H9 (cell line): ENCODE results near the gene ANGPTL4. TPM values are rescaled to one million over a fixed set of nuclear protein-coding genes. Genes with fewer than 3 reads are reported as not detected.

Experiments
- DNase-seq: peaks from one replicate; pipeline ENCODE4 v3.0.0-alpha.2; 2017
- H2AFZ ChIP-seq: one replicate; pipeline ENCODE4 v1.6.1; 2013; ENCODE audit warnings: mild to moderate bottlenecking, low read length, control low read depth, moderate library complexity
- H2AK5ac ChIP-seq: 2 replicates; pipeline ENCODE4 v1.6.1; 2013; ENCODE audit warnings: low read length, control low read depth, mixed read lengths; ENCODE audit not compliant: insufficient read length
- H2BK120ac ChIP-seq: one replicate; pipeline ENCODE4 v1.6.1; 2013; ENCODE audit warnings: low read depth, mild to moderate bottlenecking, low read length, control low read depth, inconsistent platforms; ENCODE audit not compliant: poor library complexity, severe bottlenecking
- H2BK12ac ChIP-seq: 2 replicates; pipeline ENCODE4 v1.6.1; 2013; ENCODE audit warnings: low read length, control low read depth, mixed read lengths, low read depth; ENCODE audit not compliant: insufficient read length
- H2BK15ac ChIP-seq: 2 replicates; pipeline ENCODE4 v1.6.1; 2013; ENCODE audit warnings: low read depth, low read length, control low read depth
- H2BK20ac ChIP-seq: one replicate; pipeline ENCODE4 v1.6.1; 2013; ENCODE audit warnings: low read depth, mild to moderate bottlenecking, low read length, control low read depth, inconsistent platforms; ENCODE audit not compliant: poor library complexity, severe bottlenecking
- H2BK5ac ChIP-seq: 2 replicates; pipeline ENCODE4 v1.6.1; 2013; ENCODE audit warnings: low read length, control low read depth, mixed read lengths; ENCODE audit not compliant: insufficient read length
- H3K14ac ChIP-seq: 2 replicates; pipeline ENCODE4 v1.6.1; 2013; ENCODE audit warnings: low read length, control low read depth; ENCODE audit not compliant: insufficient read depth
- H3K18ac ChIP-seq: 2 replicates; pipeline ENCODE4 v1.6.1; 2013; ENCODE audit warnings: low read depth, mild to moderate bottlenecking, mixed read lengths, low read length, control low read depth; ENCODE audit not compliant: insufficient read length
- H3K23ac ChIP-seq: 2 replicates; pipeline ENCODE4 v1.6.1; 2013; ENCODE audit warnings: low read length, control low read depth, mixed read lengths, low read depth; ENCODE audit not compliant: insufficient read length
- H3K23me2 ChIP-seq: 2 replicates; pipeline ENCODE4 v1.6.1; 2013; ENCODE audit warnings: low read depth, mild to moderate bottlenecking, mixed read lengths, low read length, control low read depth; ENCODE audit not compliant: insufficient read length, poor library complexity, severe bottlenecking
- H3K27ac ChIP-seq: 2 replicates; pipeline ENCODE4 v1.5.1; 2013; ENCODE audit warnings: low read length, control low read depth, mixed read lengths, low read depth; ENCODE audit not compliant: insufficient read length
- H3K27me3 ChIP-seq: 2 replicates; pipeline ENCODE4 v1.6.1; 2013; ENCODE audit warnings: low read length, control low read depth, inconsistent platforms; ENCODE audit not compliant: insufficient read depth
- H3K4ac ChIP-seq: 2 replicates; pipeline ENCODE4 v1.6.1; 2013; ENCODE audit warnings: low read depth, mild to moderate bottlenecking, control low read depth, inconsistent platforms, low read length, moderate library complexity
- H3K4me1 ChIP-seq: 2 replicates; pipeline ENCODE4 v1.6.1; 2013; ENCODE audit warnings: low read length, control low read depth, inconsistent platforms; ENCODE audit not compliant: insufficient read depth
- H3K4me2 ChIP-seq: 2 replicates; pipeline ENCODE4 v1.6.1; 2013; ENCODE audit warnings: low read length, control low read depth, mixed read lengths; ENCODE audit not compliant: insufficient read length, insufficient read depth
- H3K56ac ChIP-seq: 2 replicates; pipeline ENCODE4 v1.6.1; 2013; ENCODE audit warnings: low read depth, mild to moderate bottlenecking, mixed read lengths, low read length, control low read depth; ENCODE audit not compliant: insufficient read length
- H3K79me1 ChIP-seq: 2 replicates; pipeline ENCODE4 v1.6.1; 2013; ENCODE audit warnings: low read depth, mild to moderate bottlenecking, moderate library complexity, low read length, control low read depth, inconsistent platforms; ENCODE audit not compliant: insufficient read depth, poor library complexity, severe bottlenecking
- H3K79me2 ChIP-seq: 2 replicates; pipeline ENCODE4 v1.6.1; 2013; ENCODE audit warnings: low read length, control low read depth, inconsistent platforms; ENCODE audit not compliant: insufficient read depth
- H3K9ac ChIP-seq: 2 replicates; pipeline ENCODE4 v1.6.1; 2013; ENCODE audit warnings: low read length, control low read depth, mixed read lengths; ENCODE audit not compliant: insufficient read length; ENCODE audit errors: extremely low read depth
- H3K9me3 ChIP-seq: one replicate; pipeline ENCODE4 v1.6.1; 2013; ENCODE audit warnings: low read depth, low read length, inconsistent platforms; ENCODE audit not compliant: control insufficient read depth
- H3T11ph ChIP-seq: one replicate; pipeline ENCODE4 v1.6.1; 2013; ENCODE audit warnings: mild to moderate bottlenecking, low read length, control low read depth, inconsistent platforms
- H4K20me1 ChIP-seq: one replicate; pipeline ENCODE4 v1.6.1; 2013; ENCODE audit not compliant: control insufficient read depth, insufficient read length, insufficient read depth
- H4K5ac ChIP-seq: 2 replicates; pipeline ENCODE4 v1.6.1; 2013; ENCODE audit warnings: low read depth, mild to moderate bottlenecking, mixed read lengths, low read length, control low read depth; ENCODE audit not compliant: insufficient read length
- H4K8ac ChIP-seq: replicated peaks from 2 replicates; pipeline ENCODE4 v1.6.1; 2013; ENCODE audit warnings: low read length, control low read depth, mixed read lengths, low read depth; ENCODE audit not compliant: insufficient read length
- H4K91ac ChIP-seq: 2 replicates; pipeline ENCODE4 v1.6.1; 2013; ENCODE audit warnings: low read depth, mild to moderate bottlenecking, moderate library complexity, mixed read lengths, low read length, control low read depth; ENCODE audit not compliant: insufficient read length
- H3K27ac Mint-ChIP-seq, 3 experiments: 2 replicates in 2 of 3; 3 replicates in 1 of 3; pipeline ENCODE4 v1.8.0; 2020 to 2021; ENCODE audit warnings: mixed read lengths in 3 of 3, mild to moderate bottlenecking in 1 of 3, moderate library complexity in 1 of 3
- H3K27me3 Mint-ChIP-seq: 2 replicates; pipeline ENCODE4 v1.8.0; 2021; ENCODE audit warnings: low read depth, mild to moderate bottlenecking, moderate library complexity, mixed read lengths
- H3K36me3 Mint-ChIP-seq, 3 experiments: 2 replicates in 2 of 3; 3 replicates in 1 of 3; pipeline ENCODE4 v1.8.0; 2020 to 2021; ENCODE audit warnings: low read depth in 3 of 3, mixed read lengths in 3 of 3; ENCODE audit not compliant: insufficient read depth in 1 of 3
- H3K4me1 Mint-ChIP-seq, 2 experiments: 2 replicates each; pipeline ENCODE4 v1.8.0; 2020; ENCODE audit warnings: mixed read lengths in 2 of 2
- H3K4me3 Mint-ChIP-seq, 2 experiments: 2 replicates in 1 of 2; 3 replicates in 1 of 2; pipeline ENCODE4 v1.8.0; 2020 to 2021; ENCODE audit warnings: mild to moderate bottlenecking in 2 of 2, mixed read lengths in 2 of 2, moderate library complexity in 1 of 2
- H3K9me3 Mint-ChIP-seq, 2 experiments: 2 replicates in 1 of 2; 3 replicates in 1 of 2; pipeline ENCODE4 v1.8.0; 2020; ENCODE audit warnings: mild to moderate bottlenecking in 2 of 2, mixed read lengths in 2 of 2, moderate library complexity in 1 of 2
- CTCF ChIP-seq: fragments of 200-600 bp; sonication (generic); conservative IDR thresholded peaks from 3 replicates; pipeline ENCODE4 v1.8.0; 2021; ENCODE audit warnings: antibody characterized with exemption, mild to moderate bottlenecking
- WGBS: extraction: QIAGEN DNeasy Blood & Tissue Kit; methylation state at CpG from one replicate; pipeline ENCODE4 v1.1.7; 2013; ENCODE audit warnings: missing lambda C conversion rate, low lambda C conversion rate, mixed read lengths; ENCODE audit not compliant: insufficient read length; ENCODE audit errors: extremely low coverage; 5-methylcytosine and 5-hydroxymethylcytosine counted together
- total RNA-seq: library from RNA; stranded (reverse); gene quantifications from 2 replicates; pipeline ENCODE4 v1.2.1, GENCODE V29; 2021

Gene ANGPTL4
- total RNA-seq, 1 experiment from 2014 or later: 1.9 TPM

DNA sequence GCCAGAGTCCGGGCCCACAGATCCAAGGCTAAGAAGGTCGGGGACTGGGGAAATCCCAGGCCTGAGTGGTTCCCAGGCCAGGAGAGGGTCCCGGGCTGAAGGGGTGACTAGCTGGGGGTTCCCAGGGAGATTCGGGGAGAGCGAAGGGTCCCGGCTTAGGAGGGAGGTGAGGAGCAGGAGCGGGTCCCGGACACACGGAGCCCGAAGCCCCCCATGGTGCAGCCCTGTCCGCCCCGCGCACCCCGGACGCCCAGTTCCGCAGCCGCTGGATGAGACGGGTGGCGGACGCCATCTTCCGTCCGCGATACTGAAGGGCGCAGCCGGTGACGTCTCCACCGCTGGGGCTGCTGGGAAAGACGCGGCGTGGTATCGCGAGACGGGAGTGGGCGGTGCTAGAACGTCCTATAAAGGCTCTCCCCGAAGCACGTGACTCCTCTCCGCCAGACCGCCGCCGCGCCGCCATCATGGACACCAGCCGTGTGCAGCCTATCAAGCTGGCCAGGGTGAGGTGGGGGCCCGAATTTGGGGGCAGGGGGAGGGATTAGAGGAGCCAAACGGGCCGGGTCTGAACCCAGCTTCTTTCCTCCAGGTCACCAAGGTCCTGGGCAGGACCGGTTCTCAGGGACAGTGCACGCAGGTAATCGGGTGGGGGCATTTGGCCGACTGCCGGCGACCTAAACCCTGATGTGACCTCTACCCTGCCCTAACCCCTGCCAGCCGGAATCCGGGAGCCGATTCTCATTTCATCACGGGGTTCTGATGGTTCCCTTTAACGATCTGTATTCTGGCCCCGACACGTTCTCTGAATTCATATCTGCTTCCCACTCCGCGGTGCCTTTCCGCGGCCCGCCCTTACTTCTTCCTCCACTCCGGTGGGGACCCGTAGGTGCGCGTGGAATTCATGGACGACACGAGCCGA is 42.6 kb upstream of the ANGPTL4 start, which contains the start of the genes NDUFA7 and RPS28:
Gene NDUFA7 (minus strand): TSS at position 309 of the 919 bp plus-strand sequence. CDS start 17 bp downstream, at position 292.
Gene RPS28 (plus strand): TSS at position 430 of the 919 bp plus-strand sequence. CDS start 35 bp downstream, at position 465.
- peak within 1 kb of the TSS; percentile 41 for H4K5ac ChIP-seq
- no peak within 1 kb of the TSS for H2BK15ac ChIP-seq
- Mint-ChIP-seq H3K27ac (peak within 1 kb of the TSS; percentile 98 to 100 (median 99)), H3K36me3 (peaks cover 14 to 36% (median 24%) of the 10 kb centered on the region in 3 experiments), H3K27me3 (no peaks in the 10 kb centered on the region; the same call in 1 of the 2 replicates), H3K4me1 (peaks cover 18 to 29% of the 10 kb centered on the region in 2 experiments), H3K4me3 (peak within 1 kb of the TSS; percentile 96 to 98), H3K9me3 (no peaks in the 10 kb centered on the region; a peak in 2 of 5 replicates)
- H2AFZ ChIP-seq: no peak within 1 kb of the TSS
- peaks cover 6% of the 10 kb centered on the region for H3K23me2 ChIP-seq
- no CpG with 5 or more reads among the region's 72 CpGs for WGBS
- H3K9ac ChIP-seq: peak within 1 kb of the TSS; percentile 97
- no peak within 1 kb of the TSS for H3K23ac ChIP-seq
- peak within 1 kb of the TSS; percentile 35 for H3K27ac ChIP-seq
- H3T11ph ChIP-seq: no peak within 1 kb of the TSS
- no peaks in the 10 kb centered on the region for H3K79me1 ChIP-seq
- peak within 1 kb of the TSS; percentile 55 for H4K91ac ChIP-seq
- H3K4ac ChIP-seq: peak within 1 kb of the TSS; percentile 87
- peak within 1 kb of the TSS; percentile 96 for H3K4me2 ChIP-seq
- no peak within 1 kb of the TSS for H2BK120ac ChIP-seq
- H3K14ac ChIP-seq: peak within 1 kb of the TSS; percentile 91
- no peak within 1 kb of the TSS for H2AK5ac ChIP-seq
- peak within 1 kb of the TSS; percentile 55 for H2BK12ac ChIP-seq
- H3K4me1 ChIP-seq: no peaks in the 10 kb centered on the region; the same call in 1 of the 2 replicates
- DNase-seq: peak; percentile 94
- peak within 1 kb of the TSS; percentile 19 for H3K56ac ChIP-seq
- no peaks in the 10 kb centered on the region for H3K9me3 ChIP-seq
- no peaks in the 10 kb centered on the region for H3K27me3 ChIP-seq
- peak within 1 kb of the TSS; percentile 43 for H4K8ac ChIP-seq
- no peak within 1 kb of the TSS for H2BK20ac ChIP-seq
- H3K79me2 ChIP-seq: peaks cover 5% of the 10 kb centered on the region; the same call in 1 of the 2 replicates
- peak within 1 kb of the TSS; percentile 66 for H3K18ac ChIP-seq
- no peaks in the 10 kb centered on the region for H4K20me1 ChIP-seq
- no peak; the same call in 2 of the 3 replicates for TF ChIP-seq CTCF
- peak within 1 kb of the TSS; percentile 32 for H2BK5ac ChIP-seq
